A549 (cell line): ENCODE results near the gene PRCD. TPM values are rescaled to one million over a fixed set of nuclear protein-coding genes. Genes with fewer than 3 reads are reported as not detected.
"Not testable (repeated sequence)": the region's sequence is repeated elsewhere in the genome, so short reads cannot be mapped to it uniquely, and the experiment has no call there.

ENCODE experiments used
- ATAC-seq, 2 experiments: fragments of 200-7000 bp in 1 of 2; fragments of >200 bp in 1 of 2; cut with Nextera tagmentation in 1 of 2; cut with Tn5 transposase in 1 of 2; 3 replicates each; pipeline versions ENCODE4 v1.8.0 to v1.9.1; 2018 to 2020; ENCODE audit warnings: mild to moderate bottlenecking in 1 of 2, moderate library complexity in 1 of 2
- CTCF ChIA-PET: fragments of 300-600 bp; sonication (Branson Sonifier 250); formaldehyde crosslinking; extraction: SDS; loops from one replicate; lab custom pipeline; 2021; ENCODE audit warnings: antibody characterized with exemption, inconsistent platforms; lab: Yijun Ruan, JAX
- POLR2A ChIA-PET: fragments of 350-600 bp; formaldehyde crosslinking; extraction: SDS; loops from one replicate; lab custom pipeline; 2021; ENCODE audit warnings: antibody characterized with exemption, inconsistent platforms; lab: Yijun Ruan, JAX
- DNase-seq, 2 experiments: peaks; one replicate each; pipeline versions ENCODE4 v3.0.0 to v3.0.0-alpha.2; 2011 to 2016; ENCODE audit warnings: low read depth in 1 of 2, low spot score in 1 of 2
- FAIRE-seq: peaks from 2 replicates; lab custom pipeline; 2011; peaks lifted over from hg19 to GRCh38; lab: Jason Lieb, UNC
- H3K27ac ChIP-seq, 2 experiments: fragments of >200 bp; sonication (Bioruptor Twin); formaldehyde crosslinking; 3 replicates each; pipeline ENCODE4 v1.5.1; 2016 to 2017
- H3K4me1 ChIP-seq: fragments of >200 bp; sonication (Bioruptor Twin); formaldehyde crosslinking; 3 replicates; pipeline ENCODE4 v1.6.1; 2016
- H3K4me2 ChIP-seq: fragments of >200 bp; sonication (Bioruptor Twin); formaldehyde crosslinking; 3 replicates; pipeline ENCODE4 v1.6.1; 2016
- H3K4me3 ChIP-seq: fragments of >200 bp; sonication (Bioruptor Twin); formaldehyde crosslinking; 3 replicates; pipeline ENCODE4 v1.5.1; 2016
- H3K9me3 ChIP-seq: fragments of >200 bp; sonication (Bioruptor Twin); formaldehyde crosslinking; 3 replicates; pipeline ENCODE4 v1.6.1; 2016
- CHD4 ChIP-seq: fragments of 200-600 bp; sonication (generic); IDR thresholded peaks from 2 replicates; pipeline ENCODE4 v1.6.1; 2016; ENCODE audit warnings: antibody characterized with exemption, mild to moderate bottlenecking, borderline replicate concordance
- EHF ChIP-seq: fragments of 250-450 bp; sonication (Bioruptor Pico); IDR thresholded peaks from 2 replicates; pipeline ENCODE4 v1.5.0; 2020; ENCODE audit warnings: mild to moderate bottlenecking
- FOSL2 ChIP-seq, 2 experiments: fragments of 450-650 bp in 1 of 2; fragments of >200 bp in 1 of 2; sonication (Bioruptor Twin) in 1 of 2; formaldehyde crosslinking; IDR thresholded peaks; 2 replicates each; pipeline versions ENCODE4 v1.5.0 to v1.6.1; 2016 to 2020; ENCODE audit warnings: mild to moderate bottlenecking in 1 of 2, moderate library complexity in 1 of 2
- FOXS1 ChIP-seq: fragments of 250-450 bp; sonication (Bioruptor Pico); IDR thresholded peaks from 2 replicates; pipeline ENCODE4 v1.5.0; 2020; ENCODE audit warnings: mild to moderate bottlenecking, moderate library complexity
- HOXA7 ChIP-seq: fragments of 250-450 bp; sonication (Bioruptor Pico); IDR thresholded peaks from 2 replicates; pipeline ENCODE4 v1.5.0; 2020; ENCODE audit warnings: mild to moderate bottlenecking, moderate library complexity
- JUN ChIP-seq, 2 experiments: fragments of >200 bp; sonication (Bioruptor Twin); formaldehyde crosslinking; IDR thresholded peaks; 2 replicates in 1 of 2; 3 replicates in 1 of 2; pipeline ENCODE4 v1.6.1; 2016 to 2017
- MAFK ChIP-seq: fragments of 450-650 bp; IDR thresholded peaks from 2 replicates; pipeline ENCODE4 v1.6.1; 2014; ENCODE audit not compliant: partially characterized antibody
- MAZ ChIP-seq: fragments of 150-350 bp; IDR thresholded peaks from 2 replicates; pipeline ENCODE4 v1.6.1; 2014; ENCODE audit warnings: antibody characterized with exemption, low read depth, low read length, borderline replicate concordance
- MYC ChIP-seq: IDR thresholded peaks from 2 replicates; pipeline ENCODE4 v1.6.1; 2012; ENCODE audit warnings: mild to moderate bottlenecking, inconsistent platforms, low read length, improper control_type of control experiment, borderline replicate concordance
- NR3C1 ChIP-seq: fragments of >200 bp; sonication (Bioruptor Twin); formaldehyde crosslinking; IDR thresholded peaks from 3 replicates; pipeline ENCODE4 v1.6.1; 2017
- POLR2AphosphoS2 ChIP-seq: conservative IDR thresholded peaks from 2 replicates; pipeline ENCODE4 v1.6.1; 2012; ENCODE audit warnings: low read length, improper control_type of control experiment, inconsistent platforms
- RAD21 ChIP-seq, 2 experiments: fragments of >200 bp in 1 of 2; sonication (Bioruptor Twin) in 1 of 2; formaldehyde crosslinking in 1 of 2; IDR thresholded peaks in 1 of 2; conservative IDR thresholded peaks in 1 of 2; 2 replicates in 1 of 2; 3 replicates in 1 of 2; pipeline ENCODE4 v1.6.1; 2012 to 2018; ENCODE audit warnings: inconsistent platforms in 1 of 2
- RARB ChIP-seq: fragments of 250-450 bp; sonication (Bioruptor Pico); IDR thresholded peaks from 2 replicates; pipeline ENCODE4 v1.8.0; 2021; ENCODE audit warnings: mild to moderate bottlenecking, moderate library complexity
- SMC3 ChIP-seq: fragments of >200 bp; sonication (Bioruptor Twin); formaldehyde crosslinking; IDR thresholded peaks from 3 replicates; pipeline ENCODE4 v1.6.1; 2018; ENCODE audit warnings: inconsistent platforms
- USF2 ChIP-seq: fragments of 450-650 bp; IDR thresholded peaks from 2 replicates; pipeline ENCODE4 v1.6.1; 2014; ENCODE audit warnings: antibody characterized with exemption
- ZC3H11A ChIP-seq: fragments of 450-650 bp; IDR thresholded peaks from 2 replicates; pipeline ENCODE4 v1.6.1; 2014; ENCODE audit warnings: antibody characterized with exemption, mild to moderate bottlenecking
- ZNF302 ChIP-seq: fragments of 250-450 bp; sonication (Bioruptor Pico); IDR thresholded peaks from 2 replicates; pipeline ENCODE4 v1.9.0; 2021; ENCODE audit warnings: inconsistent platforms, mild to moderate bottlenecking, moderate library complexity
- ZSCAN20 ChIP-seq: fragments of 250-450 bp; sonication (Bioruptor Pico); IDR thresholded peaks from 2 replicates; pipeline ENCODE4 v1.8.0; 2022; ENCODE audit warnings: mild to moderate bottlenecking, moderate library complexity
- WGBS: methylation state at CpG from one replicate; pipeline ENCODE4 v1.1.6; 2017; ENCODE audit errors: missing lambda C conversion rate; 5-methylcytosine and 5-hydroxymethylcytosine counted together
- polyA plus RNA-seq, 4 experiments: library from polyadenylated mRNA; depleted of rRNA in 3 of 4; stranded (reverse); fragments of >200 nt; fragmentation: RNase III in 1 of 4; extraction: RNeasy Plus Mini Kit Qiagen cat#74134 plus additional on column Dnase treatment in 1 of 4; gene quantifications; 2 replicates in 3 of 4; 3 replicates in 1 of 4; pipeline ENCODE4 v1.2.3, GENCODE V29; 2011 to 2017
- TF ChIP-seq, protein P1 (sequence below): fragments of >200 bp; sonication (Bioruptor Twin); formaldehyde crosslinking; IDR thresholded peaks from 2 replicates; pipeline ENCODE4 v1.6.1; 2016
- TF ChIP-seq, protein P2 (sequence below): fragments of >200 bp; sonication (Bioruptor Twin); formaldehyde crosslinking; IDR thresholded peaks from 3 replicates; pipeline ENCODE4 v1.6.1; 2016

The PRCD gene
- polyA plus RNA-seq, 2 of the 4 experiments (the other 2 are of a cell fraction), result not detected

DNA sequence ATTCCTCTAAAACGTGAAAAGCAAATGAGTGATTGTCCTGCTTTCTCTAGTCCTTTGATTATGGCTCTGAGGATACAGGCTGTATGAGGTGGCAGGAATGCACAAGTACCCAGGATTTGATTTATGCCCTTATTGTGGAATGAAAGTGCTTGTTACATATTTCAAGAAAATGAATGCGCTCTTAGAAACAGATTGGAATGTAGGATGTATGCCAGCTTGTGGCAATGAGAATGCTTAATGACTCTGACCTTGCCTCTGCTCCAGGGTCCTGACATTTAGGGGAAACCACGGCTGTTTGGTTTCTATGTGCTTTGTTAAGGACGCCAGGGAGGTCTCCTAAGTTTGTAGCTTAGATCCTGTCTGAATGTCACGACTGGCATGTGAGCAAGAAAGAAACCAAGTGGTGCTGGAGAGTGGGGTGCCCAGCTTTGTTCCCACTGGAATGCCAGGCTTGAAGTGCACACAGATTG is 22.0 kb downstream of the PRCD start:
- Histone ChIP-seq H3K27ac (no peak overlapping the region), H3K4me1 (peaks cover 53% of the 10 kb centered on the region), H3K4me3 (no peak overlapping the region), H3K9me3 (no peaks in the 10 kb centered on the region), H3K4me2 (peak overlapping the region; percentile 95; the same call in 2 of the 3 replicates)
- no peak for FAIRE-seq
- WGBS, result 88% methylated on average over 5 of the region's 5 CpGs
- ATAC-seq, result no peak
- TF ChIP-seq USF2, result no peak
- no peak for TF ChIP-seq CHD4
- TF ChIP-seq RAD21 (conservative IDR thresholded peaks at IDR 0.05 in 1 of 2, IDR thresholded peaks at IDR 0.05 in 1 of 2), result no peak
- TF ChIP-seq SMC3, result no peak
- TF ChIP-seq MAZ, result no peak
- TF ChIP-seq, protein P1, sequence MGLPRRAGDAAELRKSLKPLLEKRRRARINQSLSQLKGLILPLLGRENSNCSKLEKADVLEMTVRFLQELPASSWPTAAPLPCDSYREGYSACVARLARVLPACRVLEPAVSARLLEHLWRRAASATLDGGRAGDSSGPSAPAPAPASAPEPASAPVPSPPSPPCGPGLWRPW, result no peak
- no peak for TF ChIP-seq JUN (IDR thresholded peaks at IDR 0.05)
- no peak for TF ChIP-seq EHF (CRISPR knock-in tag)
- no peak for TF ChIP-seq NR3C1
- TF ChIP-seq, protein P2, sequence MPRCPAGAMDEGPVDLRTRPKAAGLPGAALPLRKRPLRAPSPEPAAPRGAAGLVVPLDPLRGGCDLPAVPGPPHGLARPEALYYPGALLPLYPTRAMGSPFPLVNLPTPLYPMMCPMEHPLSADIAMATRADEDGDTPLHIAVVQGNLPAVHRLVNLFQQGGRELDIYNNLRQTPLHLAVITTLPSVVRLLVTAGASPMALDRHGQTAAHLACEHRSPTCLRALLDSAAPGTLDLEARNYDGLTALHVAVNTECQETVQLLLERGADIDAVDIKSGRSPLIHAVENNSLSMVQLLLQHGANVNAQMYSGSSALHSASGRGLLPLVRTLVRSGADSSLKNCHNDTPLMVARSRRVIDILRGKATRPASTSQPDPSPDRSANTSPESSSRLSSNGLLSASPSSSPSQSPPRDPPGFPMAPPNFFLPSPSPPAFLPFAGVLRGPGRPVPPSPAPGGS, result no peak
- no peak for TF ChIP-seq POLR2AphosphoS2
- TF ChIP-seq ZSCAN20 (CRISPR knock-in tag), result no peak
- TF ChIP-seq MYC, result no peak
- no peak for TF ChIP-seq HOXA7
- no peak for TF ChIP-seq ZC3H11A
- no peak for TF ChIP-seq ZNF302 (CRISPR knock-in tag)
- POLR2A ChIA-PET, result no interaction called here
- no peak for DNase-seq
- CTCF ChIA-PET, result interaction anchor here (0.6 to 15.7 kb wide), 8 partner anchors 9 to 151 kb away, joined by 3 to 185 read pairs (median 6); partner anchors contain the start of genes MXRA7 and ST6GALNAC2

GRCh38 chr17:76562734-76563148 is 22.9 kb downstream of the PRCD start:
- POLR2A ChIA-PET, result no interaction called here
- CTCF ChIA-PET, result interaction anchor here (1.4 to 15.7 kb wide), 4 partner anchors 23 to 118 kb away, joined by 4 to 185 read pairs (median 56); partner anchors contain the start of gene ST6GALNAC2
- 91% methylated on average over 6 of the region's 6 CpGs for WGBS
- no peak overlapping the region for H3K4me3 ChIP-seq
- no peak overlapping the region for H3K27ac ChIP-seq
- ATAC-seq (no peak), DNase-seq (no peak), FAIRE-seq (no peak)
- TF ChIP-seq FOSL2 (IDR thresholded peaks at IDR 0.05) (no peak), FOSL2 (CRISPR knock-in tag; IDR thresholded peaks at IDR 0.05) (peak; percentile 50; the same call in 1 of the 2 replicates), RARB (CRISPR knock-in tag) (no peak), MAFK (no peak), FOXS1 (CRISPR knock-in tag) (no peak)
- no peak overlapping the region for H3K4me2 ChIP-seq
- H3K4me1 ChIP-seq, result peaks cover 60% of the 10 kb centered on the region
- no peaks in the 10 kb centered on the region for H3K9me3 ChIP-seq

GRCh38 chr17:76563359-76563758 is 23.5 kb downstream of the PRCD start:
- H3K4me2 ChIP-seq, H3K27ac ChIP-seq, ATAC-seq, H3K9me3 ChIP-seq, DNase-seq, H3K4me3 ChIP-seq, POLR2A ChIA-PET, FAIRE-seq: not testable (repeated sequence)
- WGBS, result 81% methylated on average over 2 of the region's 2 CpGs
- CTCF ChIA-PET, result interaction anchor here (8.4 to 15.7 kb wide), 2 partner anchors 40 to 60 kb away, joined by 105 to 185 read pairs; no protein-coding TSS in a partner anchor
- peaks cover 63% of the 10 kb centered on the region for H3K4me1 ChIP-seq

DNA sequence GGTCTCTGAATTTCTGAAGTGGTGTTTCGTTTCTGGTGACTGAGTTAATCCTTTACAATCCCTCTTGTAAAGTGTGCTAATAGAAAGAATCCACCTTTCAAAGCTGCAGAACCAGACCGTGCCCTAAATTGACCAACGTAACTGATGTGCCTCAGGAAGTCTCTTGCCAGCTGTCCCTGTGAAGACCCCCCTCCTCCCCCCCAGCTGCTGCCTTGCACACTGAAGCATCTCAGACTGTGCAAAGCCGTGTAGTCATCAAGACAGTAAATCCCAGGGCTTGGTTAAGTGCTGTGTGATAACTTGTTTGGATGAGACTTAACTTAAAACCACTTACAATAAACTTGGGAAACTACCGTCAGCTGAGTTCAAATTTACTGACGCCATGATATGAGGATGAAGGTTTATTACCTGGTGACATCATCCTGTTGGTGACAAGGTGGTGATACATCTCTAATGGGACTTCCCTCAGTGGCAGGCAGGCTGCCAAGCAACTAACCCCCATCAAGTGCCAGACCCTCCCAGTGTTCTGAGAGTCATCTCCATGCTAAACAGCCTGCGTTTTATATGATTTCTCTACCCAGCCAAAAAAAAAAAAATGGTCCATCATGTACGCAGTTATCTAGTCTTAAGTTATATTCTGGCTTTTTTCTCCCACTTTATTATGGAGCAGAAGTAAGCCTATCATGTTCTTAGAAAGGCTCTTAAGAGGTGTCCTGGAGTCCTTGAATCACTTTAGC is 25.3 kb downstream of the PRCD start:
- FAIRE-seq, ATAC-seq, H3K27ac ChIP-seq, H3K9me3 ChIP-seq, H3K4me3 ChIP-seq, H3K4me2 ChIP-seq, DNase-seq: not testable (repeated sequence)
- WGBS, result 68% methylated on average over 6 of the region's 8 CpGs
- H3K4me1 ChIP-seq, result peaks cover 56% of the 10 kb centered on the region; the same call in 2 of the 3 replicates
- ChIA-PET POLR2A (interaction anchor here (1.9 kb wide), 1 partner anchor 59 kb away, joined by 9 read pairs; no protein-coding TSS in a partner anchor), CTCF (interaction anchor here (0.5 to 3.6 kb wide), 10 partner anchors 7 to 526 kb away, joined by 3 to 36 read pairs (median 6); no protein-coding TSS in a partner anchor)
